Loucy (cell line): Measurements from ENCODE around the gene EXOSC2.

Experiments used
- CTCF ChIP-seq: fragments of 200-600 bp; sonication (generic); conservative IDR thresholded peaks from 2 replicates; pipeline ENCODE4 v1.5.1; 2014; ENCODE audit warnings: mild to moderate bottlenecking, antibody characterized with exemption, low read length
- EZH2phosphoT487 ChIP-seq: fragments of 200-600 bp; IDR thresholded peaks from 2 replicates; pipeline ENCODE4 v1.6.1; 2018; ENCODE audit warnings: antibody characterized with exemption, mild to moderate bottlenecking, moderate library complexity, borderline replicate concordance

- TF ChIP-seq CTCF (no peak), EZH2phosphoT487 (no peak)
Measured at GRCh38 chr9:130729145-130729544, 35.6 kb downstream of the EXOSC2 start.
